Fibroblast of lung (primary cell): ENCODE data around the gene WNT6.

Experiments used
- EZH2 ChIP-seq: IDR thresholded peaks from 2 replicates; pipeline ENCODE4 v1.5.1; 2012; ENCODE audit warnings: low read length, control low read depth, mild to moderate bottlenecking; ENCODE audit errors: missing control alignments
- TF ChIP-seq, protein P1 (sequence below), 2 donors: IDR thresholded peaks in 1 of 2; conservative IDR thresholded peaks in 1 of 2; 1 replicate in 1 of 2; 2 replicates in 1 of 2; pipeline ENCODE4 v1.5.1; 2011 to 2012; ENCODE audit warnings: low read length in 2 of 2, control low read depth in 1 of 2, inconsistent platforms in 1 of 2, low read depth in 1 of 2, mild to moderate bottlenecking in 1 of 2

DNA sequence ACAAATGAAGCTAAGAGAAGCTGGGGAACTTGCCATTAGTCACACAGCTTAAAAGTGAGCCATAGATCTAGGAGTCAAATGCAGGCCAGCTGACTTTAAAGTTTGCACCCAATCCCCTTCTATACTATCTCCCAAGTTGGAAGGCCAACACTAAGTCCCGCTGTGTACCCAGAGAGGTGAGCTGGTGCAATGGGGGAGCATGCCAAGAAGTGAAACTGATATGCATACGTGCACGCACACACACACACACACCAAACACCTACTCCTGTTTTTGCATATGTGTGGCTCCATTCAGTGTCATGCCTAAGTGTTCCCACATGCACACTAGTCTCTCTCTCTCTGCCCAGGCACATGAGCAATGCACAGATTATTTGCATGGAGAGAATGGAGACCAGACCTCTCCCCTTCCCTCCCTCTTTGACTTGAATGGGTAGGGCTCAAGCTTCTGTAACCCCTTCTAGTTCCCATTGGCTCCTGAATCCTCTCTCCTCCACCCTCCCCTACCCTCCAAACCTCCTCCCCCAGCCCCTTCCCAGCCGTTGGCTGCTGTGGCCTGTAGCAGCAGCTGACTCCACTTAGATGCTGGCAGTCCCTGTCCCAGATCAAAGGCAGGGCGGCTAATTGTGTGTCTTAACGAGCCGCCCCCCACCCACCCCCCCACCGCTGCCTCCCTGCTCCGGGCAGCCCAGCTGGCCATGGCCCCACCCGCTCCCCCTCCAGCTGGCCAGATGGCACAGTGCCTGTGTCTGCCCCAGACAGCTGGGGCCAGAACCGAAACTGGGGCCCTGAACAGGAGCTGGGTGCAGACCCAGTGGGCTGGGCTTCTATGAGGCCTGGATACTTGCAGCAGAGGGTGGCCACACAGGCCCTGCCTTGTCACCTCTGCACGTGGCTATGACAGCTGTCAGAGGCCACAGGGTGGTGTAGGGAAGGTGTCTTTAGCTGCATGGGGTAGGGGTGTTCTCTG, 26.7 kb downstream of the WNT6 start:
- TF ChIP-seq, protein P1, sequence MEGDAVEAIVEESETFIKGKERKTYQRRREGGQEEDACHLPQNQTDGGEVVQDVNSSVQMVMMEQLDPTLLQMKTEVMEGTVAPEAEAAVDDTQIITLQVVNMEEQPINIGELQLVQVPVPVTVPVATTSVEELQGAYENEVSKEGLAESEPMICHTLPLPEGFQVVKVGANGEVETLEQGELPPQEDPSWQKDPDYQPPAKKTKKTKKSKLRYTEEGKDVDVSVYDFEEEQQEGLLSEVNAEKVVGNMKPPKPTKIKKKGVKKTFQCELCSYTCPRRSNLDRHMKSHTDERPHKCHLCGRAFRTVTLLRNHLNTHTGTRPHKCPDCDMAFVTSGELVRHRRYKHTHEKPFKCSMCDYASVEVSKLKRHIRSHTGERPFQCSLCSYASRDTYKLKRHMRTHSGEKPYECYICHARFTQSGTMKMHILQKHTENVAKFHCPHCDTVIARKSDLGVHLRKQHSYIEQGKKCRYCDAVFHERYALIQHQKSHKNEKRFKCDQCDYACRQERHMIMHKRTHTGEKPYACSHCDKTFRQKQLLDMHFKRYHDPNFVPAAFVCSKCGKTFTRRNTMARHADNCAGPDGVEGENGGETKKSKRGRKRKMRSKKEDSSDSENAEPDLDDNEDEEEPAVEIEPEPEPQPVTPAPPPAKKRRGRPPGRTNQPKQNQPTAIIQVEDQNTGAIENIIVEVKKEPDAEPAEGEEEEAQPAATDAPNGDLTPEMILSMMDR (conservative IDR thresholded peaks at IDR 0.05 in 1 of 2, IDR thresholded peaks at IDR 0.05 in 1 of 2; ENCODE audit: low read depth in 1 of 2, low read length in 2 of 2) = no peak
- no peak for TF ChIP-seq EZH2
